Measurements from ENCODE around the gene CARD6.
"Not testable (repeated sequence)": the region's sequence is repeated elsewhere in the genome, so short reads cannot be mapped to it uniquely, and the experiment has no call there.

DNA sequence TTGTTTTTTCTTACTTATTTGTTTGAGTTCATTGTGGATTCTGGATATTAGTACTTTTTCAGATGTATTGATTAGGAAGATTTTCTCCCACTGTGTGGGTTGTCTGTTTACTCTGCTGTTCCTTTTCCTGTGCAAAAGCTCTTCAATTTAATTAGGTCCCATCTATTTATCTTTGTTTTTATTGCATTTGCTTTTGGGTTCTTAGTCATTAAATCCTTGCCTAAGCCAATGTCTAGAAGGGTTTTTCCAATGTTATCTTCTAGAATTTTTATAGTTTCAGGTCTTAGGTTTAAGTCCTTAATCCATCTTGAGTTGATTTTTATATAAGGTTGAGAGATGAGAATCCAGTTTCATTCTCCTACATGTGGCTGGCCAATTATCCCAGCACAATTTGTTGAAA is 46.8 kb upstream of the CARD6 start:
- TF ChIP-seq POLR2A (IDR thresholded peaks at IDR 0.05), result not testable (repeated sequence)
- TF ChIP-seq, protein P1, sequence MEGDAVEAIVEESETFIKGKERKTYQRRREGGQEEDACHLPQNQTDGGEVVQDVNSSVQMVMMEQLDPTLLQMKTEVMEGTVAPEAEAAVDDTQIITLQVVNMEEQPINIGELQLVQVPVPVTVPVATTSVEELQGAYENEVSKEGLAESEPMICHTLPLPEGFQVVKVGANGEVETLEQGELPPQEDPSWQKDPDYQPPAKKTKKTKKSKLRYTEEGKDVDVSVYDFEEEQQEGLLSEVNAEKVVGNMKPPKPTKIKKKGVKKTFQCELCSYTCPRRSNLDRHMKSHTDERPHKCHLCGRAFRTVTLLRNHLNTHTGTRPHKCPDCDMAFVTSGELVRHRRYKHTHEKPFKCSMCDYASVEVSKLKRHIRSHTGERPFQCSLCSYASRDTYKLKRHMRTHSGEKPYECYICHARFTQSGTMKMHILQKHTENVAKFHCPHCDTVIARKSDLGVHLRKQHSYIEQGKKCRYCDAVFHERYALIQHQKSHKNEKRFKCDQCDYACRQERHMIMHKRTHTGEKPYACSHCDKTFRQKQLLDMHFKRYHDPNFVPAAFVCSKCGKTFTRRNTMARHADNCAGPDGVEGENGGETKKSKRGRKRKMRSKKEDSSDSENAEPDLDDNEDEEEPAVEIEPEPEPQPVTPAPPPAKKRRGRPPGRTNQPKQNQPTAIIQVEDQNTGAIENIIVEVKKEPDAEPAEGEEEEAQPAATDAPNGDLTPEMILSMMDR (IDR thresholded peaks at IDR 0.05), result not testable (repeated sequence)
